Peyer's patch (tissue), 4 donors: Measurements from ENCODE around the gene TMPRSS11B.

Experiments used
- POLR2A ChIP-seq, 2 donors: fragments of 450-650 bp; IDR thresholded peaks; one replicate each; pipeline ENCODE4 v1.5.1; 2017; ENCODE audit warnings: antibody characterized with exemption in 2 of 2, mild to moderate bottlenecking in 2 of 2, moderate library complexity in 2 of 2
- TF ChIP-seq, protein P1 (sequence below), 6 experiments: fragments of 450-650 bp in 4 of 6; fragments of 200-600 bp in 2 of 6; sonication (generic) in 1 of 6; IDR thresholded peaks; one replicate each; pipeline ENCODE4 v1.5.1; 2017 to 2019; ENCODE audit warnings: antibody characterized with exemption in 6 of 6, mild to moderate bottlenecking in 3 of 6, moderate library complexity in 1 of 6

DNA sequence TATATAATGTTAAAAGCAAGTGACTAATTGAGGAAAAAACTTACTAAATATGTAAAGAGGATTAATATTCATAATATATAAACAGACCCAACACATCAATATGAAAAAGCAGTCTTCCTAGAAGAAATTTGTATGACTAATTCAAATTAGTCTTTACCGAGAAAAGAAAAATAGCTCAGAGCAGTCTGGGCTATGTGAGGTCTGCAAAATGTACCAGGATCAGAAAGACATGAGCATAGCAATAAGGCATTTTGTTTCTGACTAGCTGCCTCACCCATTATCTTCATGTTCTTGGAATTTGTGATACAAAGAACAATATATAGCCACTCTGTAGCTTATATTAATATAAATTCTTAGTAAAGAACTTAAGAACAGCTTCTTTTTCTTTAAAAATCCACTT is 13.7 kb upstream of the TMPRSS11B start:
- TF ChIP-seq, protein P1, sequence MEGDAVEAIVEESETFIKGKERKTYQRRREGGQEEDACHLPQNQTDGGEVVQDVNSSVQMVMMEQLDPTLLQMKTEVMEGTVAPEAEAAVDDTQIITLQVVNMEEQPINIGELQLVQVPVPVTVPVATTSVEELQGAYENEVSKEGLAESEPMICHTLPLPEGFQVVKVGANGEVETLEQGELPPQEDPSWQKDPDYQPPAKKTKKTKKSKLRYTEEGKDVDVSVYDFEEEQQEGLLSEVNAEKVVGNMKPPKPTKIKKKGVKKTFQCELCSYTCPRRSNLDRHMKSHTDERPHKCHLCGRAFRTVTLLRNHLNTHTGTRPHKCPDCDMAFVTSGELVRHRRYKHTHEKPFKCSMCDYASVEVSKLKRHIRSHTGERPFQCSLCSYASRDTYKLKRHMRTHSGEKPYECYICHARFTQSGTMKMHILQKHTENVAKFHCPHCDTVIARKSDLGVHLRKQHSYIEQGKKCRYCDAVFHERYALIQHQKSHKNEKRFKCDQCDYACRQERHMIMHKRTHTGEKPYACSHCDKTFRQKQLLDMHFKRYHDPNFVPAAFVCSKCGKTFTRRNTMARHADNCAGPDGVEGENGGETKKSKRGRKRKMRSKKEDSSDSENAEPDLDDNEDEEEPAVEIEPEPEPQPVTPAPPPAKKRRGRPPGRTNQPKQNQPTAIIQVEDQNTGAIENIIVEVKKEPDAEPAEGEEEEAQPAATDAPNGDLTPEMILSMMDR (IDR thresholded peaks at IDR 0.05): no peak
- no peak for TF ChIP-seq POLR2A (IDR thresholded peaks at IDR 0.05)
